Stimulated activated CD4-positive, alpha-beta T cell treated with anti-CD3 and anti-CD28 coated beads, Interleukin-2, amount 100 ng/mL, for 24 hours (primary cell): Measurements from ENCODE around the gene SETD2.
A peak's percentile ranks its signal among the peaks of the same experiment; 100 is the strongest.

Experiments used
- DNase-seq, 2 donors: peaks; one replicate each; pipeline ENCODE4 v3.0.0-alpha.2; 2020

SETD2 gene

GRCh38 chr3:47008234-47008796, 155.6 kb downstream of the SETD2 start:
- no peak for DNase-seq

GRCh38 chr3:47007482-47008233, 156.3 kb downstream of the SETD2 start:
- no peak for DNase-seq

GRCh38 chr3:47007001-47007400, 156.9 kb downstream of the SETD2 start:
- DNase-seq = no peak

- no peak for DNase-seq
Measured at GRCh38 chr3:47006145-47006651, 157.7 kb downstream of the SETD2 start.

GRCh38 chr3:47005212-47006144, 158.4 kb downstream of the SETD2 start:
- no peak for DNase-seq

GRCh38 chr3:47004369-47005211, 159.3 kb downstream of the SETD2 start:
- DNase-seq = no peak

- no peak for DNase-seq
Measured at GRCh38 chr3:47003461-47004368, 160.2 kb downstream of the SETD2 start.

GRCh38 chr3:47003056-47003410, 160.9 kb downstream of the SETD2 start:
- DNase-seq = no peak

- DNase-seq = peak in 1 of 2 donors; percentile 3
Measured at GRCh38 chr3:47002171-47003055, 161.5 kb downstream of the SETD2 start.

- DNase-seq = peak in 1 of 2 donors; percentile 0
Measured at GRCh38 chr3:47001731-47002170, 162.2 kb downstream of the SETD2 start.

- DNase-seq = no peak
Measured at GRCh38 chr3:47000922-47001730, 162.8 kb downstream of the SETD2 start.

GRCh38 chr3:47000198-47000815, 163.6 kb downstream of the SETD2 start:
- DNase-seq = no peak

- no peak for DNase-seq
Measured at GRCh38 chr3:46999516-47000197, 164.3 kb downstream of the SETD2 start.

GRCh38 chr3:46998852-46999515, 164.9 kb downstream of the SETD2 start:
- no peak for DNase-seq

- DNase-seq = peak; percentile 78 to 79
Measured at GRCh38 chr3:46998121-46998851, 165.6 kb downstream of the SETD2 start.

GRCh38 chr3:46997453-46998091, 166.3 kb downstream of the SETD2 start:
- DNase-seq = no peak
